WTC11 (cell line): ENCODE data around the gene SNRNP35.

ENCODE experiments used
- JAZF1 ChIP-seq: fragments of 250-450 bp; sonication (Bioruptor Pico); IDR thresholded peaks from 2 replicates; pipeline ENCODE4 v1.9.0; 2021; ENCODE audit warnings: moderate library complexity, mild to moderate bottlenecking, inconsistent platforms
- JUN ChIP-seq: sonication (generic); formaldehyde crosslinking; IDR thresholded peaks from 2 replicates; pipeline ENCODE4 v1.8.0; 2023; ENCODE audit warnings: mild to moderate bottlenecking, missing genetic modification reagents
- NR1H2 ChIP-seq: sonication (generic); formaldehyde crosslinking; IDR thresholded peaks from 2 replicates; pipeline ENCODE4 v1.9.0; 2021; ENCODE audit warnings: mild to moderate bottlenecking, moderate library complexity, missing genetic modification reagents
- SP1 ChIP-seq: sonication (generic); formaldehyde crosslinking; conservative IDR thresholded peaks from 2 replicates; pipeline ENCODE4 v1.8.1; 2022; ENCODE audit warnings: missing genetic modification reagents
- TEAD1 ChIP-seq: sonication (generic); formaldehyde crosslinking; IDR thresholded peaks from 2 replicates; pipeline ENCODE4 v1.8.0; 2022; ENCODE audit warnings: mild to moderate bottlenecking, missing genetic modification reagents
- TP53 ChIP-seq: sonication (generic); formaldehyde crosslinking; IDR thresholded peaks from 2 replicates; pipeline ENCODE4 v1.8.1; 2023; ENCODE audit warnings: mild to moderate bottlenecking, missing genetic modification reagents
- ZBTB21 ChIP-seq: sonication (generic); formaldehyde crosslinking; IDR thresholded peaks from 2 replicates; pipeline ENCODE4 v1.8.1; 2023; ENCODE audit warnings: mild to moderate bottlenecking, missing genetic modification reagents, borderline replicate concordance
- ZSCAN18 ChIP-seq: fragments of 250-450 bp; sonication (Bioruptor Pico); IDR thresholded peaks from 2 replicates; pipeline ENCODE4 v2.1.2; 2022; ENCODE audit warnings: mild to moderate bottlenecking, moderate library complexity
- TF ChIP-seq, protein P1 (sequence below): fragments of 200-600 bp; IDR thresholded peaks from 2 replicates; pipeline ENCODE4 v1.8.0; 2022; ENCODE audit warnings: antibody characterized with exemption
- TF ChIP-seq, protein P2 (sequence below): sonication (generic); formaldehyde crosslinking; IDR thresholded peaks from 2 replicates; pipeline ENCODE4 v1.8.1; 2023; ENCODE audit warnings: mild to moderate bottlenecking, missing genetic modification reagents, moderate library complexity
- TF ChIP-seq, protein P3 (sequence below): fragments of 250-450 bp; sonication (Bioruptor Pico); IDR thresholded peaks from 2 replicates; pipeline ENCODE4 v1.9.0; 2021; ENCODE audit warnings: mild to moderate bottlenecking
- TF ChIP-seq, protein P4 (sequence below): sonication (generic); formaldehyde crosslinking; IDR thresholded peaks from 2 replicates; pipeline ENCODE4 v1.8.0; 2022; ENCODE audit warnings: mild to moderate bottlenecking, missing genetic modification reagents

- TF ChIP-seq TP53 (CRISPR knock-in tag) (no peak), NR1H2 (no peak), SP1 (no peak), ZBTB21 (CRISPR knock-in tag) (no peak), ZSCAN18 (CRISPR knock-in tag) (no peak), JUN (no peak), JAZF1 (CRISPR knock-in tag) (no peak), TEAD1 (CRISPR knock-in tag) (no peak)
- TF ChIP-seq, protein P1, sequence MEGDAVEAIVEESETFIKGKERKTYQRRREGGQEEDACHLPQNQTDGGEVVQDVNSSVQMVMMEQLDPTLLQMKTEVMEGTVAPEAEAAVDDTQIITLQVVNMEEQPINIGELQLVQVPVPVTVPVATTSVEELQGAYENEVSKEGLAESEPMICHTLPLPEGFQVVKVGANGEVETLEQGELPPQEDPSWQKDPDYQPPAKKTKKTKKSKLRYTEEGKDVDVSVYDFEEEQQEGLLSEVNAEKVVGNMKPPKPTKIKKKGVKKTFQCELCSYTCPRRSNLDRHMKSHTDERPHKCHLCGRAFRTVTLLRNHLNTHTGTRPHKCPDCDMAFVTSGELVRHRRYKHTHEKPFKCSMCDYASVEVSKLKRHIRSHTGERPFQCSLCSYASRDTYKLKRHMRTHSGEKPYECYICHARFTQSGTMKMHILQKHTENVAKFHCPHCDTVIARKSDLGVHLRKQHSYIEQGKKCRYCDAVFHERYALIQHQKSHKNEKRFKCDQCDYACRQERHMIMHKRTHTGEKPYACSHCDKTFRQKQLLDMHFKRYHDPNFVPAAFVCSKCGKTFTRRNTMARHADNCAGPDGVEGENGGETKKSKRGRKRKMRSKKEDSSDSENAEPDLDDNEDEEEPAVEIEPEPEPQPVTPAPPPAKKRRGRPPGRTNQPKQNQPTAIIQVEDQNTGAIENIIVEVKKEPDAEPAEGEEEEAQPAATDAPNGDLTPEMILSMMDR: no peak
- TF ChIP-seq, protein P2, sequence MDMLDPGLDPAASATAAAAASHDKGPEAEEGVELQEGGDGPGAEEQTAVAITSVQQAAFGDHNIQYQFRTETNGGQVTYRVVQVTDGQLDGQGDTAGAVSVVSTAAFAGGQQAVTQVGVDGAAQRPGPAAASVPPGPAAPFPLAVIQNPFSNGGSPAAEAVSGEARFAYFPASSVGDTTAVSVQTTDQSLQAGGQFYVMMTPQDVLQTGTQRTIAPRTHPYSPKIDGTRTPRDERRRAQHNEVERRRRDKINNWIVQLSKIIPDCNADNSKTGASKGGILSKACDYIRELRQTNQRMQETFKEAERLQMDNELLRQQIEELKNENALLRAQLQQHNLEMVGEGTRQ (CRISPR knock-in tag): no peak
- TF ChIP-seq, protein P3, sequence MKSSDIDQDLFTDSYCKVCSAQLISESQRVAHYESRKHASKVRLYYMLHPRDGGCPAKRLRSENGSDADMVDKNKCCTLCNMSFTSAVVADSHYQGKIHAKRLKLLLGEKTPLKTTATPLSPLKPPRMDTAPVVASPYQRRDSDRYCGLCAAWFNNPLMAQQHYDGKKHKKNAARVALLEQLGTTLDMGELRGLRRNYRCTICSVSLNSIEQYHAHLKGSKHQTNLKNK (CRISPR knock-in tag): no peak
- TF ChIP-seq, protein P4, sequence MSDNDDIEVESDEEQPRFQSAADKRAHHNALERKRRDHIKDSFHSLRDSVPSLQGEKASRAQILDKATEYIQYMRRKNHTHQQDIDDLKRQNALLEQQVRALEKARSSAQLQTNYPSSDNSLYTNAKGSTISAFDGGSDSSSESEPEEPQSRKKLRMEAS (CRISPR knock-in tag): no peak
These were observed 36.6 kb upstream of the SNRNP35 start for GRCh38 chr12:123421314-123421713.
